Loucy (cell line): ENCODE results near the gene ATP1B1.

Source experiments
- CTCF ChIP-seq: fragments of 200-600 bp; sonication (generic); conservative IDR thresholded peaks from 2 replicates; pipeline ENCODE4 v1.5.1; 2014; ENCODE audit warnings: mild to moderate bottlenecking, antibody characterized with exemption, low read length
- EZH2phosphoT487 ChIP-seq: fragments of 200-600 bp; IDR thresholded peaks from 2 replicates; pipeline ENCODE4 v1.6.1; 2018; ENCODE audit warnings: antibody characterized with exemption, mild to moderate bottlenecking, moderate library complexity, borderline replicate concordance

- TF ChIP-seq CTCF (no peak), EZH2phosphoT487 (no peak)
These were observed 26.7 kb downstream of the ATP1B1 start for GRCh38 chr1:169133228-169133576.
